ENCODE data around the gene COL5A1.

- TF ChIP-seq GATA3 (IDR thresholded peaks at IDR 0.05; ENCODE audit: low read depth, low read length) (no peak), GATA2 (IDR thresholded peaks at IDR 0.05; ENCODE audit: low read depth, low read length) (no peak)
Measured at GRCh38 chr9:134732392-134733110, 90.9 kb downstream of the COL5A1 start.

Measured in SH-SY5Y (cell line).